ENCODE measurements around the gene STRIP1. TPM values are rescaled to one million over a fixed set of nuclear protein-coding genes. Genes with fewer than 3 reads are reported as not detected.

The STRIP1 gene
- total RNA-seq, 2 donors from 2014 or later, result 27.9 to 34.1 TPM

DNA sequence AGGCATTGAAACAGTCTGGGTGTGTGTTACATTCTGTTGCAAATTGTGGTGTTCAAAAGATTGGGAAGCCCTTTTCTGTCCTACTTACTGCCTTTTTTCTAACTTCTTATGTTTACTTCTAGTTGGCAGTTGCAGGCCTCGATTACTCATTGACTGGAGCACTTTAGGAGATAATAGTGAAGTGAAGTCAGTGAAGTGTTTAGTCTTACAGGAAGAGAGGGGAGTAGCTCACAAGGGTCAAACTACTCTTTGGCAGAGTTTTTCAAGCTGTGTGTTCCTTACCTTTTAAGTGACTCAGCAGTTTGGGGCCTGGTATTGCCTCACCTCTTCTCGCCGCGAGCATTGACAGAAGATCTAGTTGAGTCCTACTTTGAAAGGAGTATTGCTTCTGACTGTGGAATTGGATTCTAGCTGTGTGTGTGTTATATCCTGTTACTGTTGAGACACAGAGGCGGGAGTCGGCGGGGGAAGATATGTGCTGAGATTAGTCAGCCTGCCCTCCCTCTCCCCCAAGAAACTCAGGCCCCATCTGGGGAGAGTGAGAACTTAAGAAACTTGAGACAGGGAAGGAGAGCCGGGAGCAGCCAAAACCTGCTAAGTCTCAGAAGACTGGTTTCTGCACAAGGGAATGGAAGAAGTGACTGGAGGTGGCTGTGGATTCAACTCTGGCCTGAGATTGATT lies 30.5 kb upstream of the STRIP1 start:
- H3K9me3 ChIP-seq, result no peaks in the 10 kb centered on the region
- H3K9ac ChIP-seq (ENCODE audit: low read depth in 2 of 2, low read length in 2 of 2), result peak overlapping the region; percentile 19 to 67
- H3K27ac ChIP-seq, result peak overlapping the region; percentile 67
- TF ChIP-seq, protein P1, sequence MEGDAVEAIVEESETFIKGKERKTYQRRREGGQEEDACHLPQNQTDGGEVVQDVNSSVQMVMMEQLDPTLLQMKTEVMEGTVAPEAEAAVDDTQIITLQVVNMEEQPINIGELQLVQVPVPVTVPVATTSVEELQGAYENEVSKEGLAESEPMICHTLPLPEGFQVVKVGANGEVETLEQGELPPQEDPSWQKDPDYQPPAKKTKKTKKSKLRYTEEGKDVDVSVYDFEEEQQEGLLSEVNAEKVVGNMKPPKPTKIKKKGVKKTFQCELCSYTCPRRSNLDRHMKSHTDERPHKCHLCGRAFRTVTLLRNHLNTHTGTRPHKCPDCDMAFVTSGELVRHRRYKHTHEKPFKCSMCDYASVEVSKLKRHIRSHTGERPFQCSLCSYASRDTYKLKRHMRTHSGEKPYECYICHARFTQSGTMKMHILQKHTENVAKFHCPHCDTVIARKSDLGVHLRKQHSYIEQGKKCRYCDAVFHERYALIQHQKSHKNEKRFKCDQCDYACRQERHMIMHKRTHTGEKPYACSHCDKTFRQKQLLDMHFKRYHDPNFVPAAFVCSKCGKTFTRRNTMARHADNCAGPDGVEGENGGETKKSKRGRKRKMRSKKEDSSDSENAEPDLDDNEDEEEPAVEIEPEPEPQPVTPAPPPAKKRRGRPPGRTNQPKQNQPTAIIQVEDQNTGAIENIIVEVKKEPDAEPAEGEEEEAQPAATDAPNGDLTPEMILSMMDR (IDR thresholded peaks at IDR 0.05), result no peak
- no peak overlapping the region for H3K4me3 ChIP-seq
- H3K4me1 ChIP-seq, result peaks cover 12% of the 10 kb centered on the region
- H3K27me3 ChIP-seq, result no peaks in the 10 kb centered on the region
- peak; percentile 72 for DNase-seq
- intact Hi-C loops (cut with DNase I), result no loop called here
- no peaks in the 10 kb centered on the region for H3K36me3 ChIP-seq

DNA sequence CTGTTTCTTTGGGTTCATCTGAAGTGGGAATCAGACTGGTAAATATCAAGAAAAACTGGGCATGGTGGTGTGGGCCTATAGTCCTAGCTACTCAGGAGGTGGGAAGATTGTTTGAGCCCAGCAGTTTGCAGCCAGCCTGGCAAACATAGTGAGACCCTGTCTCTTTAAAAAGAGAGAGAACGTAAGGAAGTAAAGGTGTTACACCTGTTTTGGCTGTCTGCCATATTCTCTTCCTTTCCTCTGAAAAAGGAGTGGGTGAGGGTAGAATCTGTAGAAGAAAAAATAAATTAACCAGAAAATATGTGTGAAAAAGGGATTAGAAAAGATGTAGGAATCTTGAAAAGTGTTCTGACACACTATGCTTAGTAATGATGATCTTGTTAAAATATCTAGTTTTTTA lies 29.8 kb upstream of the STRIP1 start:
- Histone ChIP-seq H3K27me3 (no peaks in the 10 kb centered on the region), H3K9ac (ENCODE audit: low read depth in 2 of 2, low read length in 2 of 2) (peak overlapping the region in 1 of 2 donors; percentile 67), H3K4me1 (peaks cover 12% of the 10 kb centered on the region), H3K4me3 (no peak overlapping the region), H3K27ac (peak overlapping the region; percentile 67), H3K9me3 (no peaks in the 10 kb centered on the region), H3K36me3 (no peaks in the 10 kb centered on the region)
- TF ChIP-seq, protein P1 (IDR thresholded peaks at IDR 0.05), result no peak
- intact Hi-C loops (cut with DNase I), result no loop called here
- DNase-seq, result no peak

DNA sequence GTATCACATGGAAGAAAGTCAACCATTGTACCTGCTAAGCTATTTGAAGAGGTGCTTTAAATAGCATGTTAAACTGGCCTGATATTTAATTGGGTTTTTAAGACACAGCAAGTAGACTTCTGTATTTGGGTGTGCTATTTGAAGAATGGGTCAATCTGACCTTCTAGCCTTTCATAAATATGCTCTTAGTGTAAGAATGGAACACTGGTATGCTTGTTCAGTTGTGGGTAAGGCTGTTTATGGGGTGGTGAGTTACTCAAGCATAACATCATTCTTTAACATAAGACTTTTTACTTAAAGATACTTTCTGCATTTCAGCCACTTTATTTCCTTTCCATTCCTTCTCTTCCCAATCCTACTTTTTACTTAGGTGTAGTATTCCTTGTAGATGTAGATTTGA lies 28.5 kb upstream of the STRIP1 start:
- Histone ChIP-seq H3K9me3 (no peaks in the 10 kb centered on the region), H3K4me1 (peaks cover 12% of the 10 kb centered on the region), H3K4me3 (no peak overlapping the region), H3K36me3 (no peaks in the 10 kb centered on the region), H3K27me3 (no peaks in the 10 kb centered on the region), H3K9ac (ENCODE audit: low read depth in 2 of 2, low read length in 2 of 2) (no peak overlapping the region), H3K27ac (no peak overlapping the region)
- TF ChIP-seq, protein P1 (IDR thresholded peaks at IDR 0.05), result no peak
- intact Hi-C loops (cut with DNase I), result no loop called here
- no peak for DNase-seq

DNA sequence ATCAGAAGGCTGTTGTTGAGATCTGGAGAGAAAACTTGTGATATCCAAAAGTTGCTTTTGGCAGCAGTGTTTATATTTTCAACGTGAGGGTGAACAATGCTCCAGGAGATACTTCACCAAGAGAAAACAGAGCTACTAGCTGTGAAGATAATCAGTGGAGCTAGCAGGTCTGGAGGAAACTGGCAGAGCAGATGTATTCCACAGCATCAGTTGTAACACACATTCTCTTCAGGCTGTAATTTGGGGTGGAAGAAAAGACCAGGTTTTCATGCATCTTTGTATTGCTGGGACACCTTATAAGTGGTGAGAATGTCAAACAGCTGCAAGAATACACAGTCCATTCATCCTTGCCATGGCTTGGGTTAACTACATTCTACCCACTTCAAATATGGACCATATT lies 27.9 kb upstream of the STRIP1 start:
- H3K4me1 ChIP-seq, result peaks cover 12% of the 10 kb centered on the region
- no peak overlapping the region for H3K27ac ChIP-seq
- TF ChIP-seq, protein P1 (IDR thresholded peaks at IDR 0.05), result no peak
- no peak overlapping the region for H3K9ac ChIP-seq (ENCODE audit: low read depth in 2 of 2, low read length in 2 of 2)
- DNase-seq, result no peak
- H3K36me3 ChIP-seq, result no peaks in the 10 kb centered on the region
- no peak overlapping the region for H3K4me3 ChIP-seq
- intact Hi-C loops (cut with DNase I), result no loop called here
- H3K9me3 ChIP-seq, result no peaks in the 10 kb centered on the region
- H3K27me3 ChIP-seq, result no peaks in the 10 kb centered on the region

DNA sequence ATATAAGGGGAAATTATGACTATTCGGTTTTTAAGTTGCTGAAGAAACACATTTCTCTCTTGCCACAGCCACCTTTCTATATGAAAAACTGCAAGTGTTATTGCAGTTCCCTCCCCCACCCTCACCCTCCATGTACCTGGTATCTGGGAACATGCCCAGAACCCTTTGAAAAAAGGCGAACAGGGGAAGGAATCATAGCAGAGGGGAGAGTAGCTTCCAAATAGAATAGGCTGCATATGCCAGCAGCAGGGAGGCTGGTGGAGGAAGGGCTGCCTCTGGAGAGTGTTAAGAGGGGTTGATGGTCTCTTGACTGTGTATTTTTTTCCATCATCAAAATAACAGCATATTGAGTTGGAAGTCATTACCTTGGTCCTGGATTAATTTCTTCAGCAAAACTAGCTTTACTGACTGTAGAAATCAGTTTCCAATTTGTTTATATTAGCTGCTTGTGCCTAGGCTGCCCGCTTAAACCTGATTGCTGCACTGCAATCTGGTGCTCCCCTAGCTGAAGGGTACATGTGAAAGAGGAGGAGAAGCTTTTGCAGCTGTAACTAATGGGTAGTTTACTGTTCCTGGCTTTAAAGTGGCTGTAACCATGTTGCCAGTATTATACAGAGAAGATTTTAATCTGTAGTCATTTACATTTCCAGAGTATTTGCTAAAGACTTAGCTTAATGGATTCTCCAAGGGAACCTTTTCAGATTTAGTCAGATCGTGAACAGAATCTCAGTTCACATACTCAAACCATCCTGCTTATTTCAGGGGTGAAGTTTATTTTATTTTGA lies 27.2 kb upstream of the STRIP1 start:
- peaks cover 12% of the 10 kb centered on the region for H3K4me1 ChIP-seq
- no peak for DNase-seq
- no peaks in the 10 kb centered on the region for H3K27me3 ChIP-seq
- intact Hi-C loops (cut with DNase I), result no loop called here
- no peaks in the 10 kb centered on the region for H3K36me3 ChIP-seq
- no peak overlapping the region for H3K27ac ChIP-seq
- H3K4me3 ChIP-seq, result no peak overlapping the region
- TF ChIP-seq, protein P1 (IDR thresholded peaks at IDR 0.05), result no peak
- H3K9me3 ChIP-seq, result no peaks in the 10 kb centered on the region
- H3K9ac ChIP-seq (ENCODE audit: low read depth in 2 of 2, low read length in 2 of 2), result no peak overlapping the region

Data from colonic mucosa (tissue), 4 donors.